MM.1S (cell line): Measurements from ENCODE around the gene CFAP97D1.

Source experiments
- CTCF ChIP-seq: fragments of 300-600 bp; sonication (generic); IDR thresholded peaks from 2 replicates; pipeline ENCODE4 v1.5.1; 2016; ENCODE audit warnings: antibody characterized with exemption, low read length, mixed read lengths
- EZH2 ChIP-seq: fragments of 300-600 bp; sonication (generic); optimal IDR thresholded peaks from 2 replicates; pipeline ENCODE3; 2017; ENCODE audit warnings: low read depth, mild to moderate bottlenecking, antibody characterized with exemption, low read length, mixed read lengths
- EZH2phosphoT487 ChIP-seq: fragments of 300-600 bp; sonication (generic); IDR thresholded peaks from 2 replicates; pipeline ENCODE4 v1.6.1; 2018; ENCODE audit warnings: antibody characterized with exemption, low read length

GRCh38 chr17:43774304-43775250 is 5.7 kb upstream of the CFAP97D1 start:
- no peak for TF ChIP-seq CTCF
- no peak for TF ChIP-seq EZH2
- TF ChIP-seq EZH2phosphoT487: no peak
